Heart left ventricle (tissue), 13 donors: Measurements from ENCODE around the gene PMF1.

ENCODE experiments used
- CTCF ChIP-seq, 12 donors: fragments of 200-600 bp; sonication (generic) in 4 of 12; IDR thresholded peaks; one replicate each; pipeline versions ENCODE4 v1.5.0 to v1.8.0; 2018 to 2022; ENCODE audit warnings: antibody characterized with exemption in 12 of 12, mild to moderate bottlenecking in 5 of 12
- POLR2A ChIP-seq, 2 donors: fragments of 450-650 bp; IDR thresholded peaks; one replicate each; pipeline ENCODE4 v1.6.1; 2017; ENCODE audit warnings: antibody characterized with exemption in 2 of 2, mild to moderate bottlenecking in 2 of 2, moderate library complexity in 2 of 2
- donor health status: ischemic (EF 13 %, LVEDD 7.1; RV severe dilation, severe dysfunction).
- donor health status: DM: no; HTN: yes; CAD: no.
- donor health status: DM: no; HTN: no; CAD: no.
- donor health status: ischemic (EF 25% LVEDD 6.9; RV normal size, moderate dysfunction).
- donor health status: ischemic (EF 25% LVEDD 5.7; RV mildly dilated, moderate dysfunction).
- donor health status: ischemic (EF 35%, LVEDD 5.7; RV mildly dilated, moderate dysfunction).
- donor health status: nonischemic (EF 11% LVEDD 7.7; RV severe dilation, severe dysfunction).
- donor health status: DM: yes; HTN: yes; CAD: no.
- donor health status: PGD.
- donor health status: ischemic (EF 29% LVEDD 5.4; RV normal size, mild dysfunction).
- donor health status: nonischemic (EF 23%, LVEDD 6.1; RV moderate dilation, normal function).

- TF ChIP-seq CTCF (IDR thresholded peaks at IDR 0.05), result no peak
- TF ChIP-seq POLR2A (IDR thresholded peaks at IDR 0.05), result no peak
Observed at GRCh38 chr1:156246241-156246780, 33.5 kb downstream of the PMF1 start.
